CD4-positive, CD25-positive, alpha-beta regulatory T cell (primary cell): Measurements from ENCODE around the gene ZNF683. TPM values are rescaled to one million over a fixed set of nuclear protein-coding genes. Genes with fewer than 3 reads are reported as not detected.

Source experiments
- ATAC-seq, 2 donors: fragments of 150-1000 bp; cut with Tn5 transposase; one replicate each; pipeline ENCODE4 v1.10.0; 2021; ENCODE audit warnings: low read depth in 2 of 2, moderate number of reproducible peaks in 2 of 2, moderate library complexity in 1 of 2
- DNase-seq, 3 donors: peaks; one replicate each; pipeline versions ENCODE4 v3.0.0 to v3.0.0-alpha.2; 2012 to 2022; ENCODE audit warnings: mixed read lengths in 1 of 3
- H3K27ac ChIP-seq: one replicate; pipeline ENCODE4 v1.7.0; 2013; ENCODE audit warnings: mild to moderate bottlenecking, low read length; ENCODE audit not compliant: insufficient read depth, poor library complexity, severe bottlenecking
- H3K27me3 ChIP-seq: one replicate; pipeline ENCODE4 v1.7.0; 2013; ENCODE audit warnings: low read length; ENCODE audit not compliant: control insufficient read depth, insufficient read depth
- H3K36me3 ChIP-seq: one replicate; pipeline ENCODE4 v1.7.0; 2013; ENCODE audit warnings: mild to moderate bottlenecking, low read length, moderate library complexity; ENCODE audit not compliant: control insufficient read depth, insufficient read depth
- H3K4me1 ChIP-seq: 2 replicates; pipeline ENCODE4 v1.7.0; 2013; ENCODE audit warnings: mild to moderate bottlenecking, low read length; ENCODE audit not compliant: insufficient read depth, control insufficient read depth, poor library complexity, severe bottlenecking
- H3K4me3 ChIP-seq: one replicate; pipeline ENCODE4 v1.7.0; 2013; ENCODE audit warnings: low read depth, mild to moderate bottlenecking, low read length, moderate library complexity
- H3K9me3 ChIP-seq, 2 experiments: 1 replicate in 1 of 2; 2 replicates in 1 of 2; pipeline ENCODE4 v1.7.0; 2013; ENCODE audit warnings: low read length in 2 of 2, mild to moderate bottlenecking in 1 of 2, moderate library complexity in 1 of 2; ENCODE audit not compliant: control insufficient read depth in 2 of 2
- H3K27ac Mint-ChIP-seq, 3 donors: one replicate each; pipeline ENCODE4 v1.8.0; 2020 to 2022; ENCODE audit warnings: mild to moderate bottlenecking in 3 of 3, mixed read lengths in 3 of 3, moderate library complexity in 2 of 3
- H3K27me3 Mint-ChIP-seq: one replicate; pipeline ENCODE4 v1.8.0; 2022; ENCODE audit warnings: mild to moderate bottlenecking, mixed read lengths
- H3K36me3 Mint-ChIP-seq: one replicate; pipeline ENCODE4 v1.8.0; 2020; ENCODE audit warnings: mixed read lengths
- H3K4me1 Mint-ChIP-seq, 4 donors: one replicate each; pipeline ENCODE4 v1.8.0; 2020 to 2022; ENCODE audit warnings: mixed read lengths in 4 of 4, mild to moderate bottlenecking in 1 of 4
- H3K4me3 Mint-ChIP-seq, 4 donors: one replicate each; pipeline ENCODE4 v1.8.0; 2020 to 2022; ENCODE audit warnings: mild to moderate bottlenecking in 4 of 4, mixed read lengths in 4 of 4, moderate library complexity in 3 of 4
- H3K9me3 Mint-ChIP-seq, 7 donors: one replicate each; pipeline ENCODE4 v1.8.0; 2020 to 2022; ENCODE audit warnings: mixed read lengths in 7 of 7, mild to moderate bottlenecking in 3 of 7, moderate library complexity in 2 of 7
- polyA plus RNA-seq, 4 donors: library from polyadenylated mRNA; unstranded; fragments of 300-500 nt; fragmentation: Illumina TruSeq; gene quantifications; one replicate each; pipeline ENCODE4 v1.2.3, GENCODE V29; 2021
- total RNA-seq: library from RNA; stranded (reverse); gene quantifications from one replicate; pipeline ENCODE4 v1.2.3, GENCODE V29; 2022

Gene ZNF683
- total and polyA plus RNA-seq, 5 donors from 2014 or later = 0.25 to 0.55 TPM; not detected in 3

GRCh38 chr1:26357121-26357602 lies 15.4 kb downstream of the ZNF683 start:
- no peak for DNase-seq
- Histone ChIP-seq H3K27ac (no peak overlapping the region), H3K4me3 (no peak overlapping the region), H3K4me1 (peaks cover 27% of the 10 kb centered on the region), H3K9me3 (no peaks in the 10 kb centered on the region), H3K27me3 (no peaks in the 10 kb centered on the region), H3K36me3 (no peaks in the 10 kb centered on the region)
- no peaks in the 10 kb centered on the region for H3K36me3 Mint-ChIP-seq
- peaks cover 0 to 40% (median 18%) of the 10 kb centered on the region in 4 donors for H3K4me1 Mint-ChIP-seq
- no peaks in the 10 kb centered on the region for H3K9me3 Mint-ChIP-seq
- H3K4me3 Mint-ChIP-seq = peak overlapping the region in 1 of 4 donors; percentile 0
- H3K27me3 Mint-ChIP-seq = peaks cover 27% of the 10 kb centered on the region
- no peak for ATAC-seq
- H3K27ac Mint-ChIP-seq = no peak overlapping the region

DNA sequence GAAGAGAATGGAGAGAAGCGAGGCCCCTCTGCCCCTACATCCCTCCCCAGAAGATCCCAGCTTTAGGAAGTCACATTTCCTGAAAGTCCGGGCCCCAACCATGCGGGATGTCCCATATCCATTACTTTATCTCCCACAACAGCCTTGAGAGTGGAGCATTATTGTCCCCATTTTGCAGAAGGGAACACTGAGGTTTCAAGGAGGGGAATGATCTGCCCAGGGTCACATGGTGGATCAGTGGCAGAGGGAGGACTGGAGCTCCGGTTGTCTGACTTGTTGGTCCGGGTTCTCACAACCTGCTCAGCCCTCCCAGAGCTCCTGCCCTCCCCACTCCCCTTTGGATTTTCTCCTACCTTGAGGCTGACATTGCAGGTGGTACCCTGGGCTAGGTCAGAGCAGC lies 16.4 kb downstream of the ZNF683 start:
- no peak overlapping the region for H3K27ac Mint-ChIP-seq
- DNase-seq = no peak
- Histone ChIP-seq H3K9me3 (no peaks in the 10 kb centered on the region), H3K27me3 (no peaks in the 10 kb centered on the region), H3K27ac (no peak overlapping the region), H3K4me3 (no peak overlapping the region), H3K36me3 (no peaks in the 10 kb centered on the region), H3K4me1 (peaks cover 27% of the 10 kb centered on the region)
- H3K36me3 Mint-ChIP-seq = no peaks in the 10 kb centered on the region
- peaks cover 17% of the 10 kb centered on the region for H3K27me3 Mint-ChIP-seq
- ATAC-seq = no peak
- no peaks in the 10 kb centered on the region for H3K9me3 Mint-ChIP-seq
- no peak overlapping the region for H3K4me3 Mint-ChIP-seq
- peaks cover 0 to 32% (median 16%) of the 10 kb centered on the region in 4 donors for H3K4me1 Mint-ChIP-seq

GRCh38 chr1:26354972-26355371 lies 17.6 kb downstream of the ZNF683 start:
- H3K36me3 ChIP-seq = no peaks in the 10 kb centered on the region
- Mint-ChIP-seq H3K27ac (no peak overlapping the region), H3K27me3 (peaks cover 5% of the 10 kb centered on the region), H3K9me3 (no peaks in the 10 kb centered on the region), H3K4me1 (peaks cover 0 to 20% (median 14%) of the 10 kb centered on the region in 4 donors), H3K36me3 (no peaks in the 10 kb centered on the region), H3K4me3 (no peak overlapping the region)
- H3K9me3 ChIP-seq = no peaks in the 10 kb centered on the region
- ATAC-seq (no peak), DNase-seq (no peak)
- H3K27me3 ChIP-seq = no peaks in the 10 kb centered on the region
- peaks cover 15% of the 10 kb centered on the region for H3K4me1 ChIP-seq
- no peak overlapping the region for H3K27ac ChIP-seq
- H3K4me3 ChIP-seq = no peak overlapping the region

DNA sequence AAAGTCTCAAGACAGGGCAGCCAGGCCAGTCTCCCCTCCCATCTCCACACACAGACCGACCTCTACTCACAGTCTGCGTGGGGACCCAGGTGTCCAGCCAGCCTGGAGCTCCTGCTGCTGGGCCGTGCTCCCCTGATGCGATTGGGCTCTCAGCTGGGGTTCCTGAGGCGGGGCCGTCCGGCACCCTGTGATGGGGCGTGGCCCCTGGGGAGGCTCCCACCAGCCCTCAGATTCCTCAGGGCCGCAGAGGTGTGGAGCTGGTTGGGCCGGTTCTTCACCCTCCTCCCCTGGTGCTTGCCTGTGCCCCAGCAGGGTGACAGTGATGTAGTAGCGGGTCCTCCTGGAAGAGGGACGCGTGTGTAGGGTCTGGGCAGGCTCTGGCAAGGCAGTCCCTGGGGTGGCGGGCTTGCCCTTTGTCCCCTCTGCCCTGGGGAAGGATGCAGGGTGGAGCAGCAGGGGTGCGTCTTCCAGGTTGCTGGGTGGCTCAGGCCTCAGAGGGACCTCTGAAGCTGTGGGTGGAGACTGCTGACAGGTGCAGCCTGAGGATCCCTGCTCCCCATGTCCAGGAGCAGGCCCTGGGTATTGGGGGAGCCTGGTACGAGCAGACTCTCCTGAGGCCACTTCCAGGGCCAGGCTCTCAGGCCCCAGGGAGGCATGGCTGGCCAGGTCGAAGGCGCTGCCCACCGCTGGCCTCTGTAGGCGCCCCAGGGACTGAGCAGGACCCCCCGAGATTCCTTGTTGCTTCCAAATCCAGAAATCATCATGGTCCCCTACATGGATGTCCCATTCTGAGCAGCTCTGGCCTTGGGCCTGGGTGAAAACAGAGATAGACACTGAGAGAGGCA lies 18.4 kb downstream of the ZNF683 start, which contains the start of gene CRYBG2:
TSS of gene CRYBG2 (minus strand) at position 155 of the 845 bp plus-strand sequence. CDS start 7,473 bp downstream, outside the sequence.
- no peak for DNase-seq
- H3K4me3 ChIP-seq = no peak within 1 kb of the TSS
- no peaks in the 10 kb centered on the region for H3K27me3 Mint-ChIP-seq
- H3K4me1 Mint-ChIP-seq = peaks cover 0 to 15% (median 12%) of the 10 kb centered on the region in 4 donors
- H3K36me3 ChIP-seq = no peaks in the 10 kb centered on the region
- H3K27me3 ChIP-seq = no peaks in the 10 kb centered on the region
- H3K36me3 Mint-ChIP-seq = no peaks in the 10 kb centered on the region
- no peak for ATAC-seq
- no peaks in the 10 kb centered on the region for H3K9me3 ChIP-seq
- H3K4me1 ChIP-seq = peaks cover 10% of the 10 kb centered on the region
- no peak within 1 kb of the TSS for H3K27ac Mint-ChIP-seq
- no peaks in the 10 kb centered on the region for H3K9me3 Mint-ChIP-seq
- no peak within 1 kb of the TSS for H3K4me3 Mint-ChIP-seq
- no peak within 1 kb of the TSS for H3K27ac ChIP-seq

DNA sequence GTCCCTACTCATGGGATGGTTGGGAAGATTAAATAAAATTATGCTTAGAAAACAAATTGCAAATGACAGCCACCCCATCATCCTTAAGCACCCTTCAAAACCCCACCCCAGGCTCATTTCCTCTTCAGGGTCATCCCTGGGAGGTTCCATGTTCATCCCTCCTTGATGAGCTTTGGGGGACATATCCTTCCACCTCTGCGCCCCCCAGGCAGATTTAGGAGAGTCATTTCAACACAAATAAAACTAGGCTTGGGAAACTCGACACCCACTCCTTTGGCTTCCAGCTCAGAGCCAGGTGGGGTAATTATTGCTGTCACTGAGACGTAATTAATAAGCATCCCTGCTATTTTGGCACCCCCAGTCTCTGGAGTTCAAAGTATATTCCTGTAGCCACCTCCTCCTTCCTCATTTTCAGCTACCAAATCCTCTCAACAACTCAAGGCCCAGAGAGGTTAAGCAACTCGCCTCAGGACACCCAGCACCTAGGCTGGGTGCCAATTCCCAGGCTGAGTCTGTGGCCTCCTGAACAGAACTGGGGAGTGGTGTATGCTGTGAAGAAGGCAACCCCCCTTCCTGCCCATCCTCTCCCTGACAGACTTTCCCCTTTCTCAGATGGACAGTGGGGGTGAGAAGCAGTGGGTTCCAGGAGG lies 19.2 kb downstream of the ZNF683 start:
- ATAC-seq = no peak
- Histone ChIP-seq H3K36me3 (no peaks in the 10 kb centered on the region), H3K4me1 (peaks cover under 1% of the 10 kb centered on the region), H3K27me3 (no peaks in the 10 kb centered on the region), H3K4me3 (no peak overlapping the region), H3K9me3 (no peaks in the 10 kb centered on the region), H3K27ac (no peak overlapping the region)
- no peak overlapping the region for H3K4me3 Mint-ChIP-seq
- no peaks in the 10 kb centered on the region for H3K27me3 Mint-ChIP-seq
- peaks cover 0 to 6% (median 4%) of the 10 kb centered on the region in 4 donors for H3K4me1 Mint-ChIP-seq
- H3K36me3 Mint-ChIP-seq = no peaks in the 10 kb centered on the region
- no peaks in the 10 kb centered on the region for H3K9me3 Mint-ChIP-seq
- DNase-seq = no peak
- no peak overlapping the region for H3K27ac Mint-ChIP-seq

DNA sequence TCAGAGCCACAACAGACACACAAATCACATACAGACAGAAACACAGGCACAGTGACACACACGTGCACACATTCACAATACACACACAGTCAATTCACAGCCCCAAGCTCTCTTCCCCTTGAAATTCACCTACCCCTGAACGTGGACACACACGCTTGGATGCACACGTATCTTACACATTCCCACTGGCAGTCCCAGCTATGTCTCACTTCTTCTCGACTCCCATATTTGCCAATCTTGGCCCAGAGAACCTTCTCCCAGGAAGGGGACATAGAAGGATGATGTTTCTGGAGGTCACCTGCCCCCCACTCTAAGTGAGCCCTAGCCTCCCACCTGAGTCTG lies 20.2 kb downstream of the ZNF683 start:
- Histone ChIP-seq H3K9me3 (no peaks in the 10 kb centered on the region), H3K4me3 (no peak overlapping the region), H3K4me1 (no peaks in the 10 kb centered on the region), H3K27ac (no peak overlapping the region), H3K27me3 (no peaks in the 10 kb centered on the region), H3K36me3 (no peaks in the 10 kb centered on the region)
- ATAC-seq (no peak), DNase-seq (no peak)
- H3K27me3 Mint-ChIP-seq = no peaks in the 10 kb centered on the region
- no peak overlapping the region for H3K4me3 Mint-ChIP-seq
- no peaks in the 10 kb centered on the region for H3K36me3 Mint-ChIP-seq
- H3K27ac Mint-ChIP-seq = no peak overlapping the region
- peaks cover 0 to 5% (median 1%) of the 10 kb centered on the region in 4 donors for H3K4me1 Mint-ChIP-seq
- H3K9me3 Mint-ChIP-seq = no peaks in the 10 kb centered on the region

DNA sequence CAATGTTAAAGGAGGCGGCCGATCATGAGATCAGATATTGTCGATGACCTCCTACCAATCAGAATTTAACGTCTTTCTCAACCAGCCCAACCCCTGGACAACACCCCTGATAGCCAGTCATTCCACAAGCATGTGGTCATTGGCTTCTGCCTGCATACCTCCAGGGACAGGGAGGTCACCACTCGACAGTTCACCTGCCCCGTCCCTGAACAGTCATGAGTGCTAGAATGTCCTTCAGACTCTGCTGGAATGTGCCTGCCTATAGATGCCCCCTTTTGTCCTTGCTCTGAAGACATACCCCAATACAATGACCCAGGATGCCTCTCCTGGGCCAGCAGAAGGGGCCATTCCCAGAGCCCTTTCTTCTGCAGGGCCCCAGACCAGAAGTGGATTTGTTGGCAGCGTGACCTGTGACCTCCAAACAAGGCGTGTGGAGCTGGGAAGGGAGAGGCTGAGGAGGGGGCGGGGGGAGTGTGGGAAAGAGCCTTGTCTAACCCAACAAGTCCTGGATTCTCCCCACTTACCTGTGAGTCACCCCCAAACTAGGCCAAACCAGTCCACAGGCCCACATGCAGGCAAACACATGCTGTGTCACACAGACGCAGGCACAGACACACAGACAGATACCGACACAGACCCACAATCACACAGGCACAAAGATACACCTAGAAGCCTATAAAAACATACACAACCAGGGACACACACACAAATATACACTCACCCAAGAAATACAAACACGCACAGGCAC lies 20.8 kb downstream of the ZNF683 start:
- Histone ChIP-seq H3K4me1 (no peaks in the 10 kb centered on the region), H3K27me3 (no peaks in the 10 kb centered on the region), H3K4me3 (no peak overlapping the region), H3K9me3 (no peaks in the 10 kb centered on the region), H3K27ac (no peak overlapping the region), H3K36me3 (no peaks in the 10 kb centered on the region)
- Mint-ChIP-seq H3K27me3 (no peaks in the 10 kb centered on the region), H3K36me3 (no peaks in the 10 kb centered on the region), H3K9me3 (no peaks in the 10 kb centered on the region), H3K4me1 (peaks cover 0 to 5% (median 1%) of the 10 kb centered on the region in 4 donors), H3K27ac (no peak overlapping the region), H3K4me3 (no peak overlapping the region)
- ATAC-seq = no peak
- DNase-seq = no peak
